HK-2 (cell line): ENCODE results near the gene SLC39A3.
"Not testable (repeated sequence)": the region's sequence is repeated elsewhere in the genome, so short reads cannot be mapped to it uniquely, and the experiment has no call there.

Experiments
- DNase-seq: peaks from one replicate; pipeline ENCODE4 v3.0.0-alpha.2; 2018; ENCODE audit not compliant: unreplicated experiment

SLC39A3 gene

GRCh38 chr19:2722541-2723344 is 17.1 kb downstream of the SLC39A3 start:
- peak; percentile 83 for DNase-seq

GRCh38 chr19:2721570-2722540 is 18.0 kb downstream of the SLC39A3 start:
- no peak for DNase-seq

- DNase-seq = no peak
Observed at GRCh38 chr19:2720777-2721569, 18.8 kb downstream of the SLC39A3 start, which contains the start of gene DIRAS1. TSS of gene DIRAS1 (minus strand) at chr19:2721372. CDS start at chr19:2717806, 3,566 bp downstream.

GRCh38 chr19:2719920-2720776 is 19.7 kb downstream of the SLC39A3 start:
- DNase-seq = no peak

- no peak for DNase-seq
Observed at GRCh38 chr19:2719232-2719735, 20.5 kb downstream of the SLC39A3 start.

GRCh38 chr19:2717638-2718541 is 21.9 kb downstream of the SLC39A3 start:
- no peak for DNase-seq

GRCh38 chr19:2716722-2717637 is 22.8 kb downstream of the SLC39A3 start:
- no peak for DNase-seq

- DNase-seq = no peak
Observed at GRCh38 chr19:2716275-2716650, 23.6 kb downstream of the SLC39A3 start.

- DNase-seq = no peak
Observed at GRCh38 chr19:2715470-2716274, 24.1 kb downstream of the SLC39A3 start.

GRCh38 chr19:2714531-2715269 is 25.1 kb downstream of the SLC39A3 start:
- DNase-seq = no peak

- not testable (repeated sequence) for DNase-seq
Observed at GRCh38 chr19:2714102-2714501, 25.7 kb downstream of the SLC39A3 start.

GRCh38 chr19:2713170-2713569 is 26.6 kb downstream of the SLC39A3 start:
- DNase-seq = not testable (repeated sequence)

GRCh38 chr19:2711875-2712205 is 28.0 kb downstream of the SLC39A3 start:
- no peak for DNase-seq

GRCh38 chr19:2711172-2711874 is 28.5 kb downstream of the SLC39A3 start:
- DNase-seq = peak; percentile 50

GRCh38 chr19:2706251-2706650 is 33.6 kb downstream of the SLC39A3 start:
- DNase-seq = no peak

GRCh38 chr19:2703691-2704216 is 36.1 kb downstream of the SLC39A3 start:
- DNase-seq = no peak
